ENCODE measurements around the gene CREBBP.

The CREBBP gene

DNA sequence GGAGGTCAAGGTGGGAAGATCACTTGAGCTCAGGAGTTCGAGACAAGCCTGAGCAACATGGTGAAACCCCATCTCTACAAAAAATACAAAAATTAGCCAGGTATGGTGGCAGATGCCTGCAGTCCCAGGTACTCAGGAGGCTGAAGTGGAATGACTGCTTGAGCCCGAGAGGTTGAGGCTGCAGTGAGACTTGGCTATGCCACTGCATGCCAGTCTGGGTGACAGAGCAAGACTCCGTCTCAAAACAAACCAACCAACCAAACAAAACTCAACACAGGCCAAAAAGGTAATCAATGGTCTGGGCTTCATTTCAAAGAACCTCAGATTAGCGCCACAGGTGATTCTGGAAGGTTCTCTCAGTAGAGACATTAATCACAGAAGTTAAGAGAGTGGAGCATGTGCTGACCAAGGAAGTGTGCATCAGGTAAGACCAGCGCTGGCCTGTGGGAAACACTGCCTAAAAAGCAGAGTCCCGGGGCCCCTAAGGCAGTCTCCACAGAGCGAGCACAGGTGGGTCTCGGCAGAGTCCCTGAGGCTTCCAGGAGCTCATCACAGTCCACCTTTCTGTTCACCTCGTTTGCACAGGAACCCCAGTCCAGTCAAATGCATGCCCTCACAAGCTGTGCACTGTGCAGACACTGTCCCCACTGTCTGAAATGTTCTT is 91.7 kb downstream of the CREBBP start:
- H3K4me3 ChIP-seq (ENCODE audit: low read depth, low read length) = no peak overlapping the region
- no peak for DNase-seq
- peaks cover 22% of the 10 kb centered on the region for H3K36me3 ChIP-seq
- TF ChIP-seq, protein P1, sequence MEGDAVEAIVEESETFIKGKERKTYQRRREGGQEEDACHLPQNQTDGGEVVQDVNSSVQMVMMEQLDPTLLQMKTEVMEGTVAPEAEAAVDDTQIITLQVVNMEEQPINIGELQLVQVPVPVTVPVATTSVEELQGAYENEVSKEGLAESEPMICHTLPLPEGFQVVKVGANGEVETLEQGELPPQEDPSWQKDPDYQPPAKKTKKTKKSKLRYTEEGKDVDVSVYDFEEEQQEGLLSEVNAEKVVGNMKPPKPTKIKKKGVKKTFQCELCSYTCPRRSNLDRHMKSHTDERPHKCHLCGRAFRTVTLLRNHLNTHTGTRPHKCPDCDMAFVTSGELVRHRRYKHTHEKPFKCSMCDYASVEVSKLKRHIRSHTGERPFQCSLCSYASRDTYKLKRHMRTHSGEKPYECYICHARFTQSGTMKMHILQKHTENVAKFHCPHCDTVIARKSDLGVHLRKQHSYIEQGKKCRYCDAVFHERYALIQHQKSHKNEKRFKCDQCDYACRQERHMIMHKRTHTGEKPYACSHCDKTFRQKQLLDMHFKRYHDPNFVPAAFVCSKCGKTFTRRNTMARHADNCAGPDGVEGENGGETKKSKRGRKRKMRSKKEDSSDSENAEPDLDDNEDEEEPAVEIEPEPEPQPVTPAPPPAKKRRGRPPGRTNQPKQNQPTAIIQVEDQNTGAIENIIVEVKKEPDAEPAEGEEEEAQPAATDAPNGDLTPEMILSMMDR (IDR thresholded peaks at IDR 0.05; ENCODE audit: low read depth, low read length) = no peak
- H3K9me3 ChIP-seq = no peaks in the 10 kb centered on the region
- no peaks in the 10 kb centered on the region for H3K27me3 ChIP-seq
- H3K4me1 ChIP-seq = no peaks in the 10 kb centered on the region; the same call in 1 of the 2 replicates

DNA sequence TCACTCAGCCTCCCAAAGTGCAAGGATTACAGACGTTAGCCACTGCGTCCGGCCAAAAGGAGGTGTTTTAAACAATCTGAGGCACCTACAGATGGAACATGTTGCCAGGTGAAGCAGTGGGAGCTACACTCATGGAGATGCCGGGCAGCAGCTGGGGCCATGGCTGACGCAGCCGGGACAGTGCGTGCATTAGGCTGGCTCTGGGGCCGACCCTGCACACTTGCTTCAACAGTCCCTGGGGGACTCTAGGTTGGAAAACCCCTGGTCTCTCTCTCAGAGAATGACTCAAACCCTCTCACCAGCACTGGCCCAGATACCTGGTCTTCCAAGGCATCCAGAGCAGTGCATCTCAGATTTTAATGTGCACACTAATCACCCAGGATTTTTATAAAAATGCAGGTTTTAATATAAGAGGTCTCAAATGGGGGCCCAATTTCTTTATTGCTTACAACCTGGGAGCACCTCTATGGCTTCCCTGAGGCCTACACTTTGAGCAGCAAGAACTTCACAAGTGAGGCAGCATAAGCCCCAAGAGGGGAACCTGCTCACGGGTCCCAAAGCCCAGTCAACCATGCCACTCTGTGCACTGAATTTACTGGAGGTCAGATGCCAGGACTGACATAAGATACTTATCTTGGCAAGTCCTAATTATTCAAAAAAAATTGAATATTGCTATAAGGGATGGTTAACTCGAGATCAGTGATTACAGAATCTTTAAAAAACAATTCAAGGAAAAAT is 92.4 kb downstream of the CREBBP start:
- Histone ChIP-seq H3K36me3 (peaks cover 22% of the 10 kb centered on the region), H3K4me1 (no peaks in the 10 kb centered on the region; the same call in 1 of the 2 replicates), H3K9me3 (no peaks in the 10 kb centered on the region), H3K27me3 (no peaks in the 10 kb centered on the region), H3K4me3 (ENCODE audit: low read depth, low read length) (no peak overlapping the region)
- TF ChIP-seq, protein P1 (IDR thresholded peaks at IDR 0.05; ENCODE audit: low read depth, low read length) = no peak
- DNase-seq = no peak

DNA sequence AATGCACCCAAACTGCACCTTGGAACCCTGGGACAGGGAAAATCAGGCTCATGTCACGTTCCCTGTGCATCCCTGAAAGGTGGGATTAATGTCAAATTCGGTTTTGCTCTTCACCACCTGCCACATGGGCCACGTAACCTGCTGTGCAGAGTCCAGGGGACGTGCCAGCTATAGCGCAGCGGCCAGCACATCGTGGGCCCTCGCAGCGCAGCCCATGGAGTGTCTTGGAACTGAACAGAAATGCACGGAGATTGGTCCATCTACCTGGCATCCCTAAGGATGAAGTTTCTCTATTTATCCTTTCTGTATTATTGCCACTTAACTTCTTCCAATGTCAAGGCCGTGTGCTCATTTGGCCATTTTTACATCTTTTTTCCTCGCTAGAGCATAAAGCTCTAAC is 95.1 kb downstream of the CREBBP start:
- TF ChIP-seq, protein P1 (IDR thresholded peaks at IDR 0.05; ENCODE audit: low read depth, low read length) = no peak
- H3K36me3 ChIP-seq = peaks cover 8% of the 10 kb centered on the region
- no peaks in the 10 kb centered on the region for H3K27me3 ChIP-seq

DNA sequence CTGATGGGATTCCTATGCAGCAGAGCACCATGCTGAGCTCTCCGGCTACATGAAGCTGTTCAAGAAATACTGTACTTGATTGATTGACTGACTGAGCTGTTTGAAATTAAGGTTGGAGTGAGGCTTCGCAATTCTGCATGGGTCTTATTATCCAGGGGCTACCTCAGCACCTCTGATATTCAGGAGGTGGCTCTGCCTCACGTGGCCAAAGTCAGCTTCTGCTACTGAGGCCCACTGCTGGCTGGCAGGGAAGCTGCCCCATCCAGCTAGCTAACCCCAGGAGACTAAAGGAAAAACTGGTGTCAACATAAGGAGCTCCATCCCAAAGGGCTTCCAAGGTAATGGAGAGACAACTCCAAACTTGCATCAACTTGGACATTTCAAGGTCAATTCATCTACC is 97.0 kb downstream of the CREBBP start:
- Histone ChIP-seq H3K36me3 (peaks cover 10% of the 10 kb centered on the region), H3K4me1 (peaks cover 4% of the 10 kb centered on the region; the same call in 1 of the 2 replicates), H3K27me3 (no peaks in the 10 kb centered on the region), H3K9me3 (no peaks in the 10 kb centered on the region), H3K4me3 (ENCODE audit: low read depth, low read length) (no peak overlapping the region)
- no peak for DNase-seq
- TF ChIP-seq, protein P1 (IDR thresholded peaks at IDR 0.05; ENCODE audit: low read depth, low read length) = no peak

More for the DNA sequence above, 95.1 kb downstream of the CREBBP start:
- peaks cover 4% of the 10 kb centered on the region; the same call in 1 of the 2 replicates for H3K4me1 ChIP-seq
- H3K9me3 ChIP-seq = no peaks in the 10 kb centered on the region
- no peak overlapping the region for H3K4me3 ChIP-seq (ENCODE audit: low read depth, low read length)
- no peak for DNase-seq

DNA sequence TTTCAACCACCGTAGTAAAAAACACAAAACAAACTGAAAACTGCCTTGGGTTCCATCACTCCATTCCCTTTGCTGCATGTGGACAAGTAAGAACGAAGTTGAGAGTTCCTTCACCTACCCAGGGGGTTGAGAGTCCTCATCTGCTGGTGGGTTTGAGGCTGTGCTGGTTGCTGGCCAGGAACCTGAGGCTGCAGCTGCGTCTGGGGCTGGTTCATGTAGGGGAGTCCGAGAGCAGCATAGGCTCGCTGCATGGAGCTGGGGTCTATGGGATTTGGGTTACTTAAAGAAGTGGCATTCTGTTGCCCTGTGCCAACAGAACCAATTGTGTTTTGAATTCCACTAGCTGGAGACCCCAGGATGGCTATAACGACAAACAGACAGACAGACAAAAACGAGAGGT is 97.9 kb downstream of the CREBBP start:
- Histone ChIP-seq H3K36me3 (peaks cover 19% of the 10 kb centered on the region), H3K9me3 (no peaks in the 10 kb centered on the region), H3K27me3 (no peaks in the 10 kb centered on the region), H3K4me1 (peaks cover 4% of the 10 kb centered on the region; the same call in 1 of the 2 replicates), H3K4me3 (ENCODE audit: low read depth, low read length) (no peak overlapping the region)
- TF ChIP-seq, protein P1 (IDR thresholded peaks at IDR 0.05; ENCODE audit: low read depth, low read length) = no peak
- no peak for DNase-seq

DNA sequence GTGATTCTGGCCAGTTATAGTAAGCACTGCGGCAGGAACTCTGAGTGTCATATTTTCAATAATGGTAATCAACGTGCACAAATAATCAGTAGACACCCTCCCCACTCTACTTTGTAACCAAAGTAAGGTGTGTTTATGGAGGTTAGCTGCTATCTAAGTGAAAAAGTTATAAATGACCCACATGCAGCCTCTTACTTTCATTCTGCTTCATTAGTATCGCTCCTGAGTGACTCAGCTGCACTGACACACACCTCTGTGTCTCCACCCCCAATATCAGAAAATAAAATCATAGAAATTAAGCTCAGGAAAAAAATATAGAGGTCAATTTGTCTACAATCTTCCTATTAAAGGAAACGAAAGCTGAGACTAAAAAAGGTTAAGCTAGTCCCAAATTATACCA is 99.1 kb downstream of the CREBBP start:
- TF ChIP-seq, protein P1 (IDR thresholded peaks at IDR 0.05; ENCODE audit: low read depth, low read length) = no peak
- no peak for DNase-seq
- no peak overlapping the region for H3K4me3 ChIP-seq (ENCODE audit: low read depth, low read length)
- no peaks in the 10 kb centered on the region for H3K9me3 ChIP-seq
- peaks cover 4% of the 10 kb centered on the region; the same call in 1 of the 2 replicates for H3K4me1 ChIP-seq
- no peaks in the 10 kb centered on the region for H3K27me3 ChIP-seq
- H3K36me3 ChIP-seq = peaks cover 19% of the 10 kb centered on the region
